Bronchial epithelial cell (primary cell): Measurements from ENCODE around the gene LRRN1. TPM values are rescaled to one million over a fixed set of nuclear protein-coding genes. Genes with fewer than 3 reads are reported as not detected.

Source experiments
- DNase-seq: peaks from one replicate; pipeline ENCODE4 v3.0.0-alpha.2; 2010; ENCODE audit warnings: low read depth
- FAIRE-seq: peaks from 2 replicates; lab custom pipeline; 2011; peaks lifted over from hg19 to GRCh38; lab: Jason Lieb, UNC
- H3K27me3 ChIP-seq: 2 replicates; pipeline ENCODE4 v1.5.1; 2011; ENCODE audit warnings: low read length; ENCODE audit not compliant: control insufficient read depth, insufficient read depth
- H3K36me3 ChIP-seq: 2 replicates; pipeline ENCODE4 v1.5.1; 2011; ENCODE audit warnings: low read length; ENCODE audit not compliant: control insufficient read depth, insufficient read depth
- H3K4me3 ChIP-seq: 2 replicates; pipeline ENCODE4 v1.5.1; 2011; ENCODE audit warnings: mild to moderate bottlenecking, low read depth, low read length, control low read depth
- total RNA-seq: library from RNA; depleted of rRNA; stranded (reverse); fragments of >200 nt; gene quantifications from 2 replicates; pipeline ENCODE4 v1.2.1, GENCODE V29; 2014
- TF ChIP-seq, protein P1 (sequence below): IDR thresholded peaks from 2 replicates; pipeline ENCODE4 v1.5.1; 2011; ENCODE audit warnings: mild to moderate bottlenecking, moderate library complexity, low read length, control low read depth, inconsistent platforms; ENCODE audit not compliant: insufficient read depth, severe bottlenecking

LRRN1 gene
- total RNA-seq, 1 donor from 2014 or later: 0.26 TPM

DNA sequence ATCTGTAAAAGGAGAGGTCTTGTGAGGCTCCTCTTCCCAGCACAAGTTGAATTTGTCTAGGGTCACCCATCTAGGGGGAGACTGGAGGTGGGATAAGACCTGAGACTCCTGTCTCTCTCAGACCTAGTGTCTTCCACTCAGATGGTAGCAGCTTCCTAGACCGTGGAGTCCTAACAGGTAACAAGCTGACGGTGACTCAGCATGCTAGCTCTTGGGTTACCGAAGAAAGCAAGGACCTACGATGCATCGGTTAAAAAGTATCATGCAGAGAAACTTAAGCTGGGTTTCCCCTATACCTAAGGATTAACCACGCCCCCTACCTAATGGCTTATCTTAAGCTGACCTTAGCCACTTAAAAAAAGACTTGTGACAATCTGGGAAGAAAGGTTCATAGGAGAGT is 7.6 kb downstream of the LRRN1 start:
- H3K27me3 ChIP-seq: no peaks in the 10 kb centered on the region
- H3K4me3 ChIP-seq: no peak overlapping the region
- TF ChIP-seq, protein P1, sequence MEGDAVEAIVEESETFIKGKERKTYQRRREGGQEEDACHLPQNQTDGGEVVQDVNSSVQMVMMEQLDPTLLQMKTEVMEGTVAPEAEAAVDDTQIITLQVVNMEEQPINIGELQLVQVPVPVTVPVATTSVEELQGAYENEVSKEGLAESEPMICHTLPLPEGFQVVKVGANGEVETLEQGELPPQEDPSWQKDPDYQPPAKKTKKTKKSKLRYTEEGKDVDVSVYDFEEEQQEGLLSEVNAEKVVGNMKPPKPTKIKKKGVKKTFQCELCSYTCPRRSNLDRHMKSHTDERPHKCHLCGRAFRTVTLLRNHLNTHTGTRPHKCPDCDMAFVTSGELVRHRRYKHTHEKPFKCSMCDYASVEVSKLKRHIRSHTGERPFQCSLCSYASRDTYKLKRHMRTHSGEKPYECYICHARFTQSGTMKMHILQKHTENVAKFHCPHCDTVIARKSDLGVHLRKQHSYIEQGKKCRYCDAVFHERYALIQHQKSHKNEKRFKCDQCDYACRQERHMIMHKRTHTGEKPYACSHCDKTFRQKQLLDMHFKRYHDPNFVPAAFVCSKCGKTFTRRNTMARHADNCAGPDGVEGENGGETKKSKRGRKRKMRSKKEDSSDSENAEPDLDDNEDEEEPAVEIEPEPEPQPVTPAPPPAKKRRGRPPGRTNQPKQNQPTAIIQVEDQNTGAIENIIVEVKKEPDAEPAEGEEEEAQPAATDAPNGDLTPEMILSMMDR: no peak
- no peaks in the 10 kb centered on the region for H3K36me3 ChIP-seq
- DNase-seq (no peak), FAIRE-seq (no peak)

DNA sequence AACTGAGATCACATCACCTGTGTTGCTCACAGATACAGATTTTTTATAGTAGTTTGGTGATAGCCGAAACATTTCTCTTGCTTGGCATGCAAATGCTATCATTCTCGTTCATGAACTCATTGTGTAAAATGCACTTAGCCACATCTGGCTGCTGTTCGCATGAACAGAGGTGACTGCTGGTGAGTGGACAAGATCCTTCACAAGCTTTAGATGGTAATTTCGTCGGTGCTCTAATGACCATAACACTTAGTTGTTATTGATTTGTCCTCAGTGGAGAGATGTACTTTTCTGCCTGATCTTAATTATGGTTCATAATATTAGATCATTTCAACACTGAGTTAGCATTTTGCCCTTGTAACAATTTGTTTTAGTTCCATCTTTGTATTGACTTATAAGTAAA is 13.8 kb downstream of the LRRN1 start:
- Histone ChIP-seq H3K27me3 (no peaks in the 10 kb centered on the region), H3K4me3 (no peak overlapping the region), H3K36me3 (no peaks in the 10 kb centered on the region)
- TF ChIP-seq, protein P1: no peak
- FAIRE-seq (no peak), DNase-seq (no peak)

DNA sequence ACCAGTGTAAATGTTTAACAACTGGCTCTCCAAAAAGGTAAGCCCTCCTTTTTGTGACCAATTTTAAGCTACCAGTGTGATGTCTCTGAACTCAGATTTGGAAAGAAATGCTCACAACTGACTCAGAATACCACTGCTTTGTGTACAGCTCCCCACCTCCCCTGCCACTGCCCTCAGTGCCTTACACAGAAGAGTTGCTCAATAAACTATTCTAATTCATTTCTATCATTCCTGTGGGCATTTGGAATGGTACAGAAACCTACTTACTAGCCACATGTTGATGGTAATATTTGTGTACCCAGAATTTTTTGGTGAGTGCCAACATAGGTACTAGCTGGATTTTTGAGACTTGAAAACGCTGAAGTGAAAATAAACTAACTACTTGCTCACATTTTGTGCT is 16.0 kb downstream of the LRRN1 start:
- Histone ChIP-seq H3K36me3 (no peaks in the 10 kb centered on the region), H3K27me3 (no peaks in the 10 kb centered on the region), H3K4me3 (no peak overlapping the region)
- TF ChIP-seq, protein P1: no peak
- no peak for DNase-seq
- FAIRE-seq: no peak

DNA sequence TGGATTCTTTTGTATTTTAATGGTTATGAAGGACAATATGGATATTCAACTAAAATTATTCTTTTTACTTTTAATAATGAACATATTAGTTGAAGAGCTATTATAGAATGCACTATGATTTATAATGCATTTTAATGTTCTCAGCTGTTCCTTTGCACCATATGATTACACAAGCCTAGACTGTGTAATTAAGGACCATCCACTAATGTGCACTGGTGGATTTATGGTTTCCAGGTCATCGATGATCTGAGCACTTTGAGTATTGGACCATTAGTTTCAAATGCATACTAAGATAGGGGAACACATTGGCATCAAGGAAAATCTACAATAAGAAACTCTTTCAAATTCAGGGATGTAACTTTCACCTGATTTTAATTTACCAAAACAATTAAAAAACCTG is 16.8 kb downstream of the LRRN1 start:
- H3K36me3 ChIP-seq: no peaks in the 10 kb centered on the region
- no peak for DNase-seq
- TF ChIP-seq, protein P1: no peak
- no peak for FAIRE-seq
- H3K27me3 ChIP-seq: no peaks in the 10 kb centered on the region
- no peak overlapping the region for H3K4me3 ChIP-seq

DNA sequence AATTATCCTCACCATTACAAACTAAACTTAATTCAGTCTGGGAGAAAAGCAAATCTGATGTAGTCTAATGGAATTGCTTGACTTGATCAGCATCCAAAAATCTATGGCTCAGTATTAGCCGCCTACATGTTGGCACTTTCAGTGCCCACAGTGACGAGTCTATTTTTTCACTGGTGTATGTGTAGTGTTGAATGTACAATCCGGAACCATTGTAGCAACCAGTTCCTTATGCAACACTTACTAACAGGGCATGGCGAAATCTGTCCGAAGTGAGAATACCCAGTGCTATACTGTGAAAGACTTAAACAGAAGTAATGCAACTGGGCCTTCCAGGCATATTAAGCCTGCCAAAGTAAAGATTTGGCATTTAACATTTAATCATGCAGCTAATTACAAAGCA is 18.6 kb downstream of the LRRN1 start:
- Histone ChIP-seq H3K4me3 (no peak overlapping the region), H3K27me3 (no peaks in the 10 kb centered on the region), H3K36me3 (no peaks in the 10 kb centered on the region)
- FAIRE-seq (no peak), DNase-seq (no peak)
- TF ChIP-seq, protein P1: no peak

DNA sequence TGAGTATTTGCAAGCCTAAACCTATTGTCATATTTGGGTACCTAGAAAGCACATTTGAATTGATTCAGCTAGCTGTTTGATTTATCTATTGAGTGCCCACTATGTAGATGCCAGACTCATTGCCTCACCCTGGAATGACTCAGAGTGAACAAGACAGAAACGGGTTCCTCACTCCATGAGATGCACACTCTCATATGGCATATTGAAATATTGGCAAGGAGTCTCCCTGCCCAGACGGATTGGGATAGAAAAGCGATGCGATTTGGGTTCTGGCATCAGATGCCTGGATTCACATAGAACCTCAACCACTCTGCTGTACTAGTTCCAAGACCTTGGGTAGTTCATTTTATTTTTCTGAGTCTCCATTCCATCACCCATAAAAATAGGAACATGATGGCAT is 22.5 kb downstream of the LRRN1 start:
- no peak for FAIRE-seq

More for the DNA sequence above, 22.5 kb downstream of the LRRN1 start:
- Histone ChIP-seq H3K36me3 (no peaks in the 10 kb centered on the region), H3K27me3 (no peaks in the 10 kb centered on the region), H3K4me3 (no peak overlapping the region)
- TF ChIP-seq, protein P1: no peak
- peak; percentile 63 for DNase-seq
